Inflammatory macrophage (primary cell): ENCODE measurements around the gene GLIS1.

Experiments
- DNase-seq, 2 donors: peaks; one replicate each; pipeline ENCODE4 v3.0.0-alpha.2; 2020 to 2022

GLIS1 gene

GRCh38 chr1:53677486-53677885, 61.5 kb downstream of the GLIS1 start:
- DNase-seq, result no peak

- DNase-seq, result no peak
Measured at GRCh38 chr1:53672785-53673184, 66.2 kb downstream of the GLIS1 start.

DNA sequence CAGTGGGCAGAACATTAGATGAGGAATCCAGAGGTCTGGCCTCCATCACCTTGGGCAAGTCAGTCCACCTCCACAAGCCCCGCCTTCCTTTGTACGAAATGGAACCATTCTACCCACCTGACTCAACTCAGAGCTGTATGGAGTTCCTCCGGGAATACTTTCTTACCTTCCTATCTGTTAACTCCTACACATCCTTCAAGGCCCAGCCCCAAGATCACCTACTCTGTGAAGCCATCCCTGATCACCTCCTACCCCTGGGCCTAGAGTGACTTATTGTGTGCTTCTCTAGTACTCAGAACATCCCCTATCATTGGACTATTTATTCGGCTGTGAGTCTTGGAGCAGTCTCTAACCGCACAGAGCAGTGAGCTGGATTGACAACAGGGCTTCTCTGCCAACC, 66.7 kb downstream of the GLIS1 start:
- DNase-seq, result no peak

DNA sequence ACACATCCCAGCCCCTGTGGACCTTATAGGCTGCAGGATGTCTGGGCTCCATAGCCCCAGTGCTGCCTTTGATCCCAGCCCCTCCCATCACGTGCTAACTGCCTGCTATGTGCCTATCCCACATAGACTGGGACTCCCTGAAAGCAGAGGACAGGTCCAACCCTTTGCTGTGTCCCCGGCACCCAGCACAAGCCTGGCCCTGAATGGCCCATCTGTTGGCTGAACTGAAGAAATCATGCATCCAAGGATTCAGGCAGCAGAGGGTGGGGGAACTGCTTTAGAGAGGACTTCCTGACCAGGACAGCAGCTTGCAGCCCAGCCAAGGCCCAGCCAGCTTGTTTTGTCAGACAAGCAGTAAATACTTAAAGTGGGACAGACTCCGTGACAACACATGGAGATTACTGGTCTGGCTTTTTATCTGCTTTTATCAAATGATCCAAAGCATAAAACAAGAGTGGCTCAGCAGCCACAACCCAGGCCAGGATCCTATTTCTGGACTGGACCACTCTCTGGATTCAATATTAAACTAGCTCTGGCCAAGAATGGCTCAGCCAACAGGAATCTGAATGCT, 69.3 kb downstream of the GLIS1 start:
- DNase-seq, result no peak

- DNase-seq, result no peak
Measured at GRCh38 chr1:53666566-53666965, 72.4 kb downstream of the GLIS1 start.

DNA sequence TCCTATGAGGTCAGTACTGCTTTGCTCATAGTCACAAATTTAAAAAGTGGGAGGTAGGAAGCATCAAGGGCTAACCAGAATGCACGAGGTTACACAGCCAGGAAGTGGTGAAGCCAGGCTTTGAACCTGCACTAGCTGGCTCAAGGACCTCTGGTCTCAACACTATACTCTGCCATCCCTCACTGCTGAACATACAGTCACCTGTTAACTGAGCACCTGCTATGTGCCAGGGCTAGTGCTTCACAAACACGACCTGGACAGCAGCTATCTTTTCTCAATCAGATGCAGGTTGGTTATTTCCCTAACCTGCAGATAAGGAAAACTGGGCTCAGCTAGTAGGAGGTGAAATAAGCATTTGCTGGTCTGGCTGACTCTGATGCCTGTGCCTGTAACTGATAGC, 73.0 kb downstream of the GLIS1 start:
- DNase-seq, result no peak

DNA sequence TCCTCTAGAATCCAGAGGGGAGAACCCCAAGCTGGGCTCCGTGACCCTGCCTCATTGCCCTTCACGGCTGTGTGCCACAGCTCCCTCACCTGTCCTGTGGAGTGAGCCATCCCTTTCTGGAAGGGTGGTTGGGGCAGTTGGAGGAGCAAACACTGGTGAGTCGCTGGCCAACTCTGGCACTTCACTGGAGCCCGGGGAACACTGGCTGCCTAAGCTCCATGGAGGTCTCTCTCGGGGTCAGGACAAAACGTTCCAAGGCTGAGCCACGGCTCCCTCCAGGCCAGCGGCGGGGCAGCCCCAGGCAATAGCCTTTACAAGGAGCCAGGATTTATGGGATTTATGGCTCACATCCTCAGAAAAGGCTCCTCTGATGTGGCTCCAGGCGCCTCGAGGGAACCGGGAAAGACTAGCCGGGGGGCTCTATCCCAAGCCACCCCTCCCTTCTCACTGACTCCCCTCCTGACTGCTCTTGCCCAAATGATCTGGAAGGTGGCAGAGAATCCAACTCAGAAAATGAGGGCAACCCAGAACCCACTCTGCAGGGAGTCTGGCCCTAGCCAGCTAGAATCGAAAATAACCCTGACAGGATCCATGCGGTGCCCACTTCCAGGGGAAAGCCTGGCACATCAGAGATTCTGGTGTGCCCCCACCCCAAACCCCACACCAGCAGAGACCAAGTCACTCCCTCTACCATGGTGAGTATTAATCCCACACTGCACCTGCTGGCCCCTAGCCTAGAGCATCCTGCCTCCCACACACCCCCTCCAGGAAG, 75.2 kb downstream of the GLIS1 start:
- no peak for DNase-seq

DNA sequence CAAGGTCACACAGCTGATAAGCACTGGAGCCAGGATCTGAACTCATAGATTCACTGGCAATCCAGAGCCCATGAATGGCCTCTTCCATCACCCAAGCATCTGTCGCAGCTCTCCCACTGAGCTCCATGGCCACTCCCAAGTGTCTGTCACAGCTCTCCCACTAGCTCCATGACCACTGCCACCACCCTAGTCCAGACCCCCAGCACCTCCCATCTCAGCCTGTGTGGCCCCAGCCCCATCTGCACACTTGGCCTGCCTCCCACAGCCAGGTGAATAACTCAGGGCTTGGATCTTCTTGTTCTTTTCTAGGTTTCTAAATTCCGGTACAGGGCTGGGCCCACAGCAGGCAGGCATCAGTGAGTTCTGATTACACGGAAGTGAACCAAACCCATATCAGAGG, 76.0 kb downstream of the GLIS1 start:
- DNase-seq, result no peak

DNA sequence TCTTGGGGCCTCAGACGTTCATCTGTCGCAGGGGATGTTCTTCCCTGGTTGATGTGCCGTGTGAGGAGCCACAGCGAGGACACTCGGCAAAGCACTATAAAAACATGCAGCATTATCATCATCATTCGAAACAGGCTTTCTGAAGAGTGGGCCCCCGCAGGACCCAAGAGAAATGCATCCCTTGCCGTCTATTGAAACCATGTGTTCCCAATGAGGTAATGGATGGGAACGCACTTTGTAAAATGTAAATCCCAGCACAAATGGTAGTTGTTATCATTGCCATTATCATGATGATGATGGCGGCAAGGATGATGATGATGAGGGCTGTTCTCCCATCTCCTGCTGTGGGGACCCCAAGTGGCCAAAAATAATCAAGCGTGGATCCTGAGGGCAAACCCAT, 76.8 kb downstream of the GLIS1 start:
- DNase-seq, result no peak

- no peak for DNase-seq
Measured at GRCh38 chr1:53661496-53661895, 77.5 kb downstream of the GLIS1 start.

DNA sequence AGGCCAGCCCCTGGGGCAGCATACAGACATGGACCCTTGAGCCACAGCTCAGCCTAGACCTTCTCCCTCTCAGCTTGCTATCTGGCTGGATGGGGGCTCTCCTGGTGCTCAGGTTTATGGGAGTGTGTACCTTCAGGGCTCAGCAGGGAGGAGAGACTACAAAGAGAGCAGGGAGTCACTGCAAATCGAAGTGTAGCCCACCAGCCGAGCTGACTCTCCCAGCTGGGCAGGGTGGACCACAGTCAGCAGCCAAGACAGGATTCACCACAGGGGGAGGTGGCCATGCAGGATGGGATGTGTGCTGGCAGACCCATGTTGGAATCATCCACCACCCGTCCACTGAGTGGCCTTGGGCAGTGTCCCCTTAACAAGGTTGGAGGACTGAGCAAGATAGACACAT, 78.3 kb downstream of the GLIS1 start:
- DNase-seq, result no peak

GRCh38 chr1:53659436-53659835, 79.5 kb downstream of the GLIS1 start:
- DNase-seq, result no peak

DNA sequence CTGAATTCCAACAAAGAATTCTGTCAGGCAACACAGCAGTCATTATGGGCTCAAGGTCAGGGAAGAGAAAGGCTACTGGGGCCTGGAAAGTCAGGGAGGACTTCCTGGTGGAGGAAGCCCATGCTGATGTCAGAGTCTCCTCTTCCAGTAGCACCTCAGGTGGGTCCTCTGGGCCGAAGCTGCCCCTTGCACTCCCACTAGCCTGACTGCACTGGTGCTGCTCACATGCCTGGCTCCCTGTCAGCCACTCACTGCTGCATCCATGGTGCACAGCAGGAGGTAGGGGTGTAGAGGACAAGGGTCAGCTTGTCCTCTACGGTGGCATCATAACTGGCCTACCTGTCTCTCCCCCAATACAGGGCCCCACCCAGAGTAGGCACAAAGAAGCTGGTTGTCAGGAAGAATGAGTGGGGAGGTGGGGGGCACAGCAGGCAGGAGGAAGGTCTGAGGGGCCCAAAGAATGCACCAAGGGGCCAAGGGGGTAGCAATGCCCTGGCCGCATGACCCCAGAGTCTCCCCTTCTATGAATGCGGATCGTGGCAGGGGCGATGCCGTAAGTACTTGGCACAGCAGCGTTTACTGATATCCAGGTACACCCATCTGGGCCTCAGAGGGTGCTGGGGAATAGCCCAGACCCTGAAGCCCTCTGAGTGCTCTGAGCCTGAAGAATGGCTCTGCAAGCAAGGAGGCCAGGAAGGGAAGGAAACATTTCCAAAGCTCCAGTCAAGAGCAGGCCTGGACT, 80.3 kb downstream of the GLIS1 start:
- DNase-seq, result no peak

- DNase-seq, result no peak
Measured at GRCh38 chr1:53657891-53658396, 81.0 kb downstream of the GLIS1 start.

- no peak for DNase-seq
Measured at GRCh38 chr1:53657531-53657805, 81.5 kb downstream of the GLIS1 start.

DNA sequence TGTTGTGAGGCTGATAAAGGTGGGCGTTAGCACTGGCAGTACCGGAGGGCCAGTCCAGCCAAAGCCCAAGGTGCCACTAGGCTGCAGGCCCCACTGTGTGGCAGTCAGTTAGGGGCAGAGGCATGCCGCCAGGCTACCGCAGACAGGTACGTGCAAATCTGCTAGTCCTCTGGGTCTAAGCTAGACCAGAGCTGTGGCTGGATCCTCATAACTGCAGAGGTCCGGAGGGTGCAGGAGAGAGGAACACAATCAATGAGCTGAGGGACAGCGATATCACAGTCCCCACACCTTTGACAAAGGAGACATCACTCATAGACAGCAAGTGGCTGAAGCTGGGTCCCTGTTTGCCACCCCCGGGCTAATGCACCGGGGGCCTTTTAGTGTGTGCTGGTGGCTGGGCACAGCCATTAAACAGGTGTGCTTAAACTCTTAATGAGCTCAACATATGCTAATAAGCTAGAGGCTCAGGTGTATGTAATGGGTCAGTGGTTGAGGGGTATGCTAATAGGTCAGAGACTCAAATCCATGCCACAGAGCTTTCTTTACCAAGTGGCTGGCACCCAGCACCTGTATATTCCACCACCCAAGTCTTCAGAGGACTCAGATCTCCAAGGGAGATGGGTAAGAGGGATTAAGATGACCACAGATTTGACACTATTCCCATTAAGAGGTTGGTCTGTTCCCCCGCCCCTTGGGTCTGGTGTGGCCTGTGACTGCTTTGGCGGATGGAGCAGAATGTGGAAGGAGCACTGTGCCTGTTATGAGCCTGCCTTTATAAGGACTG, 82.0 kb downstream of the GLIS1 start:
- no peak for DNase-seq

- DNase-seq, result no peak
Measured at GRCh38 chr1:53655931-53656746, 82.8 kb downstream of the GLIS1 start.

DNA sequence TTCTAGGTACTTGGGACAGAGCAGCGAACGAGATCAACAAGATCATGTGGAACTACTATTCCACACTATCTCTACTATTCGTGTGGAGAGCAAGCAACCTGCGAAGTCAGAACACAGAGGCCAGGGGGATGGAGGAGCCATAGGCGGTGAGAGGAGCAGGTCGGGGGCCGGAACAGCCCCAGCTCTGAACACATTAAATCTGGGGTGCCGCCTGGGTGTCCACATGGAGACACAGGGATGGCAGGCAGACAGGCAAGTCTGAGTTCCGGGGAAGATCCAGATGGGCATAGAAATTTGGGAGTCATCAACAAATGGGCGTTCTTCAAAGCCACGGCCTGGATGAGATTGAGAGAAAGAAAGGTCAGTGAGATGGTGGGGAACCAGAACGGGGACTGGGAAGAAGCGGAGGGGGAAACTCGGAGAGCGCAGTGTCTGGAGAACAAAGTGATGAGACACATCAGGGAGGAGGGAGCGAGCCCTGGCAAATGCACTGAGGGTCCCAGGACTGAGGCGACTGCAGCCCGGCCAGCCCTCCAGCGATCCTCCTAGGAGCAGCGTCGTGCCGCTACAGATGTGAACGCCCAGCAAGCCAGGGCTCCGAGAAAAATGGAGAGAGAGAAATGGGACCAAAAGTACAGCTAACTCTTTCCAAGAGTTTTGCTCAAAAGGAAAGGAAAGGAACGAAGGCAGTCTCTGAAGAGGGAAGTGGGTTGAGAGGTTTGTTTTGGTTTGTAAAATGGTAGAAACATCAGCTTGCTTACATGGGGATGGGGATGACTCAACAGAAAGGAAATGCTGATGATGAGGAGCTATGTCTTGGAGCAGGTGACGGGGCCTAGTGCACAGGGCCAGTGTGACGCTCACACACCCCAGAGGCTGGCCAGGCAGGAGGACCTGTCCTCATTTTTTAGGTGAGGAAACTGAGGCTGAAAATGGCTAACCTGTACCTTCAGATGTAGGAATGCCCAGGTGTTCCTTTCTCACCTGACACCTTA, 84.5 kb downstream of the GLIS1 start:
- no peak for DNase-seq

GRCh38 chr1:53653631-53654030, 85.3 kb downstream of the GLIS1 start:
- DNase-seq, result no peak

- DNase-seq, result no peak
Measured at GRCh38 chr1:53653200-53653575, 85.8 kb downstream of the GLIS1 start.
